ENCODE results near the gene CCDC50.

Gene CCDC50

GRCh38 chr3:191388823-191389222 lies 59.6 kb downstream of the CCDC50 start:
- H3K27ac ChIP-seq (ENCODE audit: low read depth, low read length) = no peak overlapping the region
- no peaks in the 10 kb centered on the region for H3K27me3 ChIP-seq (ENCODE audit: control insufficient read depth in 1 of 2, insufficient read depth in 2 of 2, low read length in 2 of 2)
- H3K9me3 ChIP-seq (ENCODE audit: control insufficient read depth in 1 of 2, low read length in 2 of 2) = no peaks in the 10 kb centered on the region
- H3K36me3 ChIP-seq (ENCODE audit: control insufficient read depth in 1 of 2, insufficient read depth in 2 of 2, low read length in 2 of 2) = peaks cover 0 to 10% of the 10 kb centered on the region in 2 donors
- H3K4me1 ChIP-seq (ENCODE audit: control insufficient read depth in 1 of 2, insufficient read depth in 2 of 2, low read length in 2 of 2) = no peaks in the 10 kb centered on the region
- H3K4me3 ChIP-seq (ENCODE audit: low read depth in 1 of 2, low read length in 2 of 2) = no peak overlapping the region
- no peak overlapping the region for H3K9ac ChIP-seq (ENCODE audit: low read depth in 1 of 2, low read length in 2 of 2)

DNA sequence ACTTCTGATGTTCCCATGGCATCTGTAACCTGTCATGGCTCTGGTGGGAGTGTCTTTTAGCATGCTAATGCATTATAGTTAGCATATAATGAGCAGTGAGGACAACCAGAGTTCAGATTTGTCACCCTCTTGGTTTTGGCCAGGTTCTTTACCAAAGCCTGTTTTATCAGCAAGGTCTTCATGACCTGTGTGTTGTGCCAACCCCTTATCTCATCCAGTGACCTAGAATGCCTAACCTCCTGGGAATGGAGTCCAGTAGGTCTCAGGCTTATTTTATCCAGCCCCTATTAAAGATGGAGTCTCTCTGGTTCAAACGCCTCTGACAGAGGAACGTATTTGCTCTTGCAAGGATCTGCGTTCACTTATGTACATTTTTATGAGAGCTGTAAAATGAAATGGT lies 61.4 kb downstream of the CCDC50 start:
- Histone ChIP-seq H3K9me3 (ENCODE audit: control insufficient read depth in 1 of 2, low read length in 2 of 2) (no peaks in the 10 kb centered on the region), H3K4me1 (ENCODE audit: control insufficient read depth in 1 of 2, insufficient read depth in 2 of 2, low read length in 2 of 2) (no peaks in the 10 kb centered on the region), H3K27ac (ENCODE audit: low read depth, low read length) (no peak overlapping the region), H3K4me3 (ENCODE audit: low read depth in 1 of 2, low read length in 2 of 2) (no peak overlapping the region), H3K36me3 (ENCODE audit: control insufficient read depth in 1 of 2, insufficient read depth in 2 of 2, low read length in 2 of 2) (peaks cover 0 to 6% of the 10 kb centered on the region in 2 donors), H3K27me3 (ENCODE audit: control insufficient read depth in 1 of 2, insufficient read depth in 2 of 2, low read length in 2 of 2) (no peaks in the 10 kb centered on the region), H3K9ac (ENCODE audit: low read depth in 1 of 2, low read length in 2 of 2) (no peak overlapping the region)

GRCh38 chr3:191391861-191392808 lies 62.9 kb downstream of the CCDC50 start:
- Histone ChIP-seq H3K27ac (ENCODE audit: low read depth, low read length) (no peak overlapping the region), H3K9ac (ENCODE audit: low read depth in 1 of 2, low read length in 2 of 2) (no peak overlapping the region), H3K4me3 (ENCODE audit: low read depth in 1 of 2, low read length in 2 of 2) (no peak overlapping the region), H3K4me1 (ENCODE audit: control insufficient read depth in 1 of 2, insufficient read depth in 2 of 2, low read length in 2 of 2) (no peaks in the 10 kb centered on the region), H3K9me3 (ENCODE audit: control insufficient read depth in 1 of 2, low read length in 2 of 2) (no peaks in the 10 kb centered on the region), H3K36me3 (ENCODE audit: control insufficient read depth in 1 of 2, insufficient read depth in 2 of 2, low read length in 2 of 2) (peaks cover 0 to 13% of the 10 kb centered on the region in 2 donors), H3K27me3 (ENCODE audit: control insufficient read depth in 1 of 2, insufficient read depth in 2 of 2, low read length in 2 of 2) (no peaks in the 10 kb centered on the region)

- Histone ChIP-seq H3K4me3 (ENCODE audit: low read depth in 1 of 2, low read length in 2 of 2) (no peak overlapping the region), H3K9me3 (ENCODE audit: control insufficient read depth in 1 of 2, low read length in 2 of 2) (no peaks in the 10 kb centered on the region), H3K27ac (ENCODE audit: low read depth, low read length) (no peak overlapping the region), H3K9ac (ENCODE audit: low read depth in 1 of 2, low read length in 2 of 2) (no peak overlapping the region), H3K27me3 (ENCODE audit: control insufficient read depth in 1 of 2, insufficient read depth in 2 of 2, low read length in 2 of 2) (no peaks in the 10 kb centered on the region), H3K4me1 (ENCODE audit: control insufficient read depth in 1 of 2, insufficient read depth in 2 of 2, low read length in 2 of 2) (no peaks in the 10 kb centered on the region), H3K36me3 (ENCODE audit: control insufficient read depth in 1 of 2, insufficient read depth in 2 of 2, low read length in 2 of 2) (peaks cover 0 to 13% of the 10 kb centered on the region in 2 donors)
Measured at GRCh38 chr3:191393146-191393545, 64.0 kb downstream of the CCDC50 start.

DNA sequence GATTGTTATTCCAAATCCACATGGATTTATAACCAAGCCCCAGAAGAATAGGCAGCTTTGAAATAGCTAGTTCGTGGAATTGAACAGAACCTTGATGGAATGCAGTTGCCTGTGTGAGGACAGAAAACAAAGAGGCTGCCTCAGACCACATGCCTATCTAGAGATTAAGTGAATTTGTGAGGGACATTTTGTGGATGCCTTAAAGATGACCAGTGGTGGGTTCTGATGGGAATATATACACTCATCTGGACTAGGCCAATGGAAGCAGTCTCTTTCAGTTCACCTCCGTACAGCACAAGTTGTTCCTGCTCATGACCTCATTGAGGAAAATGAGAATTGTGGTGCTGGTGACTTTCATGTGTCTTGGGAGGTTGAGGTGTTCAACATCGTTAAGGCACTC lies 68.6 kb downstream of the CCDC50 start:
- H3K4me1 ChIP-seq (ENCODE audit: control insufficient read depth in 1 of 2, insufficient read depth in 2 of 2, low read length in 2 of 2) = no peaks in the 10 kb centered on the region
- H3K9me3 ChIP-seq (ENCODE audit: control insufficient read depth in 1 of 2, low read length in 2 of 2) = no peaks in the 10 kb centered on the region
- H3K36me3 ChIP-seq (ENCODE audit: control insufficient read depth in 1 of 2, insufficient read depth in 2 of 2, low read length in 2 of 2) = peaks cover 0 to 7% of the 10 kb centered on the region in 2 donors
- H3K27me3 ChIP-seq (ENCODE audit: control insufficient read depth in 1 of 2, insufficient read depth in 2 of 2, low read length in 2 of 2) = no peaks in the 10 kb centered on the region
- H3K9ac ChIP-seq (ENCODE audit: low read depth in 1 of 2, low read length in 2 of 2) = no peak overlapping the region
- H3K4me3 ChIP-seq (ENCODE audit: low read depth in 1 of 2, low read length in 2 of 2) = no peak overlapping the region
- no peak overlapping the region for H3K27ac ChIP-seq (ENCODE audit: low read depth, low read length)

DNA sequence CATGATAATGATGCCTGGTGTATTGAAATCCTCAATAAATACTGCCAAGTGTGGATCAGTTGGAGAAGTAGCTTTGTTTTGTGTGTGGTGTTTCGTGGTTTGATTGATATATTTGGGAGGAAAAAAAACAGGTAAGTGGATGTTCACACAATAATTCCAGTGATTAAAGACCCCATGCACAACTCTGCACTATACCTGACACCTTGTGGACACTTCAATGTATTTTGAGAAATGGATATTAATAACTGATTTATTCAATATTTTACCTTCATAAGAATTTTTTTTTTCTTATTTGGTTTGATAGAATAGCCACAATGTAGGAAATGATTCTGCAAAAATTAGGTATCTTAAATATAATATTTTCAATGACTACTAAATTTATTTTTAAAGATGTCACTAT lies 69.4 kb downstream of the CCDC50 start:
- H3K27me3 ChIP-seq (ENCODE audit: control insufficient read depth in 1 of 2, insufficient read depth in 2 of 2, low read length in 2 of 2) = no peaks in the 10 kb centered on the region
- no peak overlapping the region for H3K9ac ChIP-seq (ENCODE audit: low read depth in 1 of 2, low read length in 2 of 2)
- no peaks in the 10 kb centered on the region for H3K9me3 ChIP-seq (ENCODE audit: control insufficient read depth in 1 of 2, low read length in 2 of 2)
- no peak overlapping the region for H3K27ac ChIP-seq (ENCODE audit: low read depth, low read length)
- H3K4me3 ChIP-seq (ENCODE audit: low read depth in 1 of 2, low read length in 2 of 2) = no peak overlapping the region
- peaks cover 0 to 7% of the 10 kb centered on the region in 2 donors for H3K36me3 ChIP-seq (ENCODE audit: control insufficient read depth in 1 of 2, insufficient read depth in 2 of 2, low read length in 2 of 2)
- no peaks in the 10 kb centered on the region for H3K4me1 ChIP-seq (ENCODE audit: control insufficient read depth in 1 of 2, insufficient read depth in 2 of 2, low read length in 2 of 2)

DNA sequence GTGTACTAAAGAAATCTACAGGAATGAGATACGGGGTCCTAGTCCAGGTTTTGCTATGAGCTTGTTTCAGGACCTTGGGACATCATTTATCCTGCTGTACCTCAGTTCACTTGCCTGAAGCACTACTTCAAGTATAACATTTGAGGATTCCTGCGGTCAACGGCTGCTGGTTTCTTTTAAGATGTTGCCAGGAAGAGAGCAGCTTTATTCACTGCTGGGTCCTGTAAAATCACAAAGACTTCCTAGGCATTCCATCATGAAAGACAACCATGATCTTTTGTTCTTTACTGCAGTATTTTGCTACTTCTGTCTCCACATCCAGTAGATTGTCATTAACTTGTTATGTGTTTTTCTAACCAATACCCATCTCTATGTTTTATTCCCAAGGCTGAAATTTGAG lies 70.7 kb downstream of the CCDC50 start:
- no peak overlapping the region for H3K27ac ChIP-seq (ENCODE audit: low read depth, low read length)
- no peak overlapping the region for H3K9ac ChIP-seq (ENCODE audit: low read depth in 1 of 2, low read length in 2 of 2)
- H3K4me3 ChIP-seq (ENCODE audit: low read depth in 1 of 2, low read length in 2 of 2) = no peak overlapping the region

GRCh38 chr3:191401775-191402357 lies 72.7 kb downstream of the CCDC50 start:
- H3K27ac ChIP-seq (ENCODE audit: low read depth, low read length) = no peak overlapping the region
- H3K27me3 ChIP-seq (ENCODE audit: control insufficient read depth in 1 of 2, insufficient read depth in 2 of 2, low read length in 2 of 2) = no peaks in the 10 kb centered on the region
- no peak overlapping the region for H3K9ac ChIP-seq (ENCODE audit: low read depth in 1 of 2, low read length in 2 of 2)
- no peaks in the 10 kb centered on the region for H3K36me3 ChIP-seq (ENCODE audit: control insufficient read depth in 1 of 2, insufficient read depth in 2 of 2, low read length in 2 of 2)
- H3K4me1 ChIP-seq (ENCODE audit: control insufficient read depth in 1 of 2, insufficient read depth in 2 of 2, low read length in 2 of 2) = no peaks in the 10 kb centered on the region
- no peaks in the 10 kb centered on the region for H3K9me3 ChIP-seq (ENCODE audit: control insufficient read depth in 1 of 2, low read length in 2 of 2)
- H3K4me3 ChIP-seq (ENCODE audit: low read depth in 1 of 2, low read length in 2 of 2) = no peak overlapping the region

More for the DNA sequence above, 70.7 kb downstream of the CCDC50 start:
- no peaks in the 10 kb centered on the region for H3K9me3 ChIP-seq (ENCODE audit: control insufficient read depth in 1 of 2, low read length in 2 of 2)
- H3K4me1 ChIP-seq (ENCODE audit: control insufficient read depth in 1 of 2, insufficient read depth in 2 of 2, low read length in 2 of 2) = no peaks in the 10 kb centered on the region
- H3K36me3 ChIP-seq (ENCODE audit: control insufficient read depth in 1 of 2, insufficient read depth in 2 of 2, low read length in 2 of 2) = peaks cover 0 to 7% of the 10 kb centered on the region in 2 donors
- no peaks in the 10 kb centered on the region for H3K27me3 ChIP-seq (ENCODE audit: control insufficient read depth in 1 of 2, insufficient read depth in 2 of 2, low read length in 2 of 2)

- Histone ChIP-seq H3K36me3 (ENCODE audit: control insufficient read depth in 1 of 2, insufficient read depth in 2 of 2, low read length in 2 of 2) (no peaks in the 10 kb centered on the region), H3K9ac (ENCODE audit: low read depth in 1 of 2, low read length in 2 of 2) (no peak overlapping the region), H3K27ac (ENCODE audit: low read depth, low read length) (no peak overlapping the region), H3K27me3 (ENCODE audit: control insufficient read depth in 1 of 2, insufficient read depth in 2 of 2, low read length in 2 of 2) (no peaks in the 10 kb centered on the region), H3K9me3 (ENCODE audit: control insufficient read depth in 1 of 2, low read length in 2 of 2) (peaks cover 0 to 5% of the 10 kb centered on the region in 2 donors), H3K4me1 (ENCODE audit: control insufficient read depth in 1 of 2, insufficient read depth in 2 of 2, low read length in 2 of 2) (no peaks in the 10 kb centered on the region), H3K4me3 (ENCODE audit: low read depth in 1 of 2, low read length in 2 of 2) (no peak overlapping the region)
Measured at GRCh38 chr3:191409791-191410359, 80.7 kb downstream of the CCDC50 start.

DNA sequence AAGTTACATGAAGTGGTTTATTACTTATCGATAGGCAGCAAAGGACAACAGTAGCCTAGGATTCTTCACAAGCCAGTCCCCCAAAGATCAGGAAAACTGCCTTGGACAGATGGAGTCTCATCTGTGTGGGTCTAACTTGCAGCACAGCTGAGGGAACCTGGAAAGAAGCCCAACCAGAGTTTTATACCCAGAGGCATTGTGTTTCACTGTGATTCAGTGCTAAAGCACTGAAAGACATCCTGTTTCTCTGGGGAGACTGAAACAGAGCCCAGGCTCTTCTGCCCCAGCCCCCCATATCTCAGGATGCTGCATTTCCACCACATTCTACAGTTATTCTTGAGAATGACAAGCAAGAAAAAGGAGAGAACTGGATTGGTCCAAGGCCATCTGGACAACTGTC lies 83.6 kb downstream of the CCDC50 start:
- Histone ChIP-seq H3K4me1 (ENCODE audit: control insufficient read depth in 1 of 2, insufficient read depth in 2 of 2, low read length in 2 of 2) (no peaks in the 10 kb centered on the region), H3K9ac (ENCODE audit: low read depth in 1 of 2, low read length in 2 of 2) (no peak overlapping the region), H3K9me3 (ENCODE audit: control insufficient read depth in 1 of 2, low read length in 2 of 2) (peaks cover 0 to 5% of the 10 kb centered on the region in 2 donors), H3K27ac (ENCODE audit: low read depth, low read length) (no peak overlapping the region), H3K27me3 (ENCODE audit: control insufficient read depth in 1 of 2, insufficient read depth in 2 of 2, low read length in 2 of 2) (no peaks in the 10 kb centered on the region), H3K36me3 (ENCODE audit: control insufficient read depth in 1 of 2, insufficient read depth in 2 of 2, low read length in 2 of 2) (no peaks in the 10 kb centered on the region), H3K4me3 (ENCODE audit: low read depth in 1 of 2, low read length in 2 of 2) (no peak overlapping the region)
